ENCODE measurements around the gene CRADD. TPM values are rescaled to one million over a fixed set of nuclear protein-coding genes. Genes with fewer than 3 reads are reported as not detected.
A peak's percentile ranks its signal among the peaks of the same experiment; 100 is the strongest.
"Not testable (repeated sequence)": the region's sequence is repeated elsewhere in the genome, so short reads cannot be mapped to it uniquely, and the experiment has no call there.

Gene CRADD
- total and polyA plus RNA-seq, 2 experiments from 2014 or later: 18.6 to 21.5 TPM

DNA sequence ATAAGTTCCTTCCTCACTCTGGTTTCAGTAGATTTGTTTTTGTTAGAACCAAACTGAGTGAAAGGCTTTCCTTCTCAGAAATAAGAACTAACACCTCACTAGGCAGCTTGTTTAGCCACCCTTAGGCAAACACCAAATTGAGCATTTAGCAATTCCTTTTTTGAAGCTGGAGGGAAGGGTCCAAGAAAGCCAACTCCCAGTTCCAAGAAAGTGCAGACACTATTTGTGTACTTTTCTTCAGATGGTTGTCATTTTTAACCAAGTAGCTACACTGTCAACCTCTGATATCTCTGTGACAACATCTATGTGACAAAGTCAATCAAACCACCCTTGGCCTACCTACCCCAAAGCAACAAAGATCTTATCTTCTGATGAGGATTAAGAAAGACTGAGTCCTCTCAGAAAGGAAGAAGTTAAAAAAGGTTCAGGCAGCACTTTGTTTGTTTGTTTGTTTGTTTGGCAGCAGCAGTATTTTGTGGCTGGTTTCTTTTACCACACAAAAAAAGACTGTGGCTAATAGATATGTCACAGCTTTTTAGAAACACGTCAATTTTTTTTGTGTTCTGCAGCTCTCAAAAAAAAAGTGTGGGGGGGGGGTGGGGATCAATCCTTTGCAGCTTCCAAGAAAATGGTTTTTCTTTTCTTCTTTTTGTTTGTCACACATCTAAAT lies 203.8 kb downstream of the CRADD start:
- no peak for TF ChIP-seq EZH2 (IDR thresholded peaks at IDR 0.05; ENCODE audit: insufficient read depth, poor library complexity, severe bottlenecking)
- TF ChIP-seq EZH2phosphoT487 (IDR thresholded peaks at IDR 0.05; ENCODE audit: insufficient read depth, low read depth): no peak
- peaks cover 48% of the 10 kb centered on the region for H3F3A ChIP-seq (ENCODE audit: insufficient read depth)
- no peak overlapping the region for H3K4me3 ChIP-seq
- H3K36me3 ChIP-seq (ENCODE audit: low read depth): no peaks in the 10 kb centered on the region
- H3K79me2 ChIP-seq (ENCODE audit: insufficient read depth): no peaks in the 10 kb centered on the region
- H3K9ac ChIP-seq: no peak overlapping the region
- no peaks in the 10 kb centered on the region for H3K9me2 ChIP-seq (ENCODE audit: insufficient read depth)
- 55 to 76% methylated on average over 1 of the region's 1 CpG for WGBS, 2 experiments (ENCODE audit: low coverage in 1 of 2, low lambda C conversion rate in 2 of 2, missing lambda C conversion rate in 2 of 2)
- H3K27ac ChIP-seq: peak overlapping the region; percentile 27; the same call in 1 of the 2 replicates
- H3K4me1 ChIP-seq (ENCODE audit: insufficient read depth): peaks cover 59% of the 10 kb centered on the region
- H4K20me1 ChIP-seq (ENCODE audit: insufficient read depth): no peaks in the 10 kb centered on the region
- no peak overlapping the region for H3K4me2 ChIP-seq (ENCODE audit: unreplicated experiment)
- H2AFZ ChIP-seq: no peak overlapping the region
- in situ Hi-C loops (cut with MboI): no loop called here
- no peak for DNase-seq
- no peaks in the 10 kb centered on the region for H3K9me3 ChIP-seq (ENCODE audit: low read depth)
- H3K27me3 ChIP-seq (replicated peaks; ENCODE audit: insufficient read depth): no peaks in the 10 kb centered on the region

- H3K27me3 ChIP-seq (replicated peaks; ENCODE audit: insufficient read depth): no peaks in the 10 kb centered on the region
- H3K4me1 ChIP-seq (ENCODE audit: insufficient read depth): peaks cover 74% of the 10 kb centered on the region
- H3K9me2 ChIP-seq (ENCODE audit: insufficient read depth): no peaks in the 10 kb centered on the region
- no peak overlapping the region for H3K4me3 ChIP-seq
- no peak overlapping the region for H3K4me2 ChIP-seq (ENCODE audit: unreplicated experiment)
- no peaks in the 10 kb centered on the region for H3K79me2 ChIP-seq (ENCODE audit: insufficient read depth)
- H3K9ac ChIP-seq: no peak overlapping the region
- WGBS, 2 experiments (ENCODE audit: low coverage in 1 of 2, low lambda C conversion rate in 2 of 2, missing lambda C conversion rate in 2 of 2): 84% methylated on average over 3 of the region's 3 CpGs
- TF ChIP-seq EZH2phosphoT487 (IDR thresholded peaks at IDR 0.05; ENCODE audit: insufficient read depth, low read depth): no peak
- TF ChIP-seq EZH2 (IDR thresholded peaks at IDR 0.05; ENCODE audit: insufficient read depth, poor library complexity, severe bottlenecking): no peak
- in situ Hi-C loops (cut with MboI): no loop called here
- H4K20me1 ChIP-seq (ENCODE audit: insufficient read depth): no peaks in the 10 kb centered on the region
- DNase-seq: no peak
- H3K9me3 ChIP-seq (ENCODE audit: low read depth): no peaks in the 10 kb centered on the region
- H3F3A ChIP-seq (ENCODE audit: insufficient read depth): peaks cover 58% of the 10 kb centered on the region
- no peaks in the 10 kb centered on the region for H3K36me3 ChIP-seq (ENCODE audit: low read depth)
- H2AFZ ChIP-seq: no peak overlapping the region
- H3K27ac ChIP-seq: peak overlapping the region; percentile 77
Observed at GRCh38 chr12:93882763-93883162, 205.6 kb downstream of the CRADD start.

GRCh38 chr12:93883436-93884154 lies 206.4 kb downstream of the CRADD start:
- Histone ChIP-seq H3K4me2 (ENCODE audit: unreplicated experiment) (peak overlapping the region; percentile 37), H3K36me3 (ENCODE audit: low read depth) (no peaks in the 10 kb centered on the region), H3K4me1 (ENCODE audit: insufficient read depth) (peaks cover 74% of the 10 kb centered on the region), H3K4me3 (no peak overlapping the region), H3K9ac (0 out of 2 replicates have a peak overlapping the region, but pooled peaks have one; percentile 17), H3K27me3 (replicated peaks; ENCODE audit: insufficient read depth) (no peaks in the 10 kb centered on the region), H2AFZ (peak overlapping the region; percentile 46; the same call in 1 of the 2 replicates), H3K9me2 (ENCODE audit: insufficient read depth) (no peaks in the 10 kb centered on the region), H4K20me1 (ENCODE audit: insufficient read depth) (no peaks in the 10 kb centered on the region), H3K9me3 (ENCODE audit: low read depth) (no peaks in the 10 kb centered on the region), H3F3A (ENCODE audit: insufficient read depth) (peaks cover 58% of the 10 kb centered on the region), H3K27ac (peak overlapping the region; percentile 77), H3K79me2 (ENCODE audit: insufficient read depth) (no peaks in the 10 kb centered on the region)
- DNase-seq: peak; percentile 91
- TF ChIP-seq EZH2phosphoT487 (IDR thresholded peaks at IDR 0.05; ENCODE audit: insufficient read depth, low read depth) (no peak), EZH2 (IDR thresholded peaks at IDR 0.05; ENCODE audit: insufficient read depth, poor library complexity, severe bottlenecking) (no peak)
- in situ Hi-C loops (cut with MboI): no loop called here
- WGBS, 2 experiments (ENCODE audit: low coverage in 1 of 2, low lambda C conversion rate in 2 of 2, missing lambda C conversion rate in 2 of 2): 5 to 21% methylated on average over 2 of the region's 2 CpGs

DNA sequence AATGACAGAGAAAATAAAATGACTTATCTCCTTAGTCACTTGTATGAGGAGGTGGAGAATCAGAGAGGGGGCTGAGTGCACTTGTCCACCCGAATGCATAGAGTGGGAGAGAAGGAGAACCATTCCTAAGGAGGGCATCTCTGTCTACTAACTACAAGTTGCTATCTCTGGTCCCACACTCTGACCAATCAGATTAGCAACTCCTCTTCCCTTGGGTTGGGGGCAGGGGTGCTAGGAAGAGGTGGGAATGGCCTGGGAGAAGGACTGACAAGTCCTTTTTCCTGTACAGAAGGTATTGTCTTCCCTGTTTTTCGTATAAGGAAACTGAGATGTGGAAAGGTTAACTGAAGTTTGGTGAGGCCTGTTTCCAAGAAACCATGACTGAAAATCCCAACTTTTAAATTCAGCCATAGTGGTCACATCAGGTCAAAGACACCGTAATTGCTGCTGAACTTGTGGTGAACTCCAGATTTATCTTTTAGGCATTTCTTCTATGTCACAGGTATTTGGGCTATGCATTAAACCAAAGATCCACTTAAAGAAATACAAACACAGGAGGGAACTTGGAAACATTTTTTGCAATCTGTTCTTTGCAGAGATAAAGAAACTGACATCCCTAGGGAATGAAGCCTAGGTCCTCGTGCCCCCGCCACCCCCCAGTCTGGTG lies 207.8 kb downstream of the CRADD start:
- H3F3A ChIP-seq (ENCODE audit: insufficient read depth): peaks cover 58% of the 10 kb centered on the region
- no peak overlapping the region for H3K4me3 ChIP-seq
- H3K27me3 ChIP-seq (replicated peaks; ENCODE audit: insufficient read depth): no peaks in the 10 kb centered on the region
- no peaks in the 10 kb centered on the region for H4K20me1 ChIP-seq (ENCODE audit: insufficient read depth)
- peak; percentile 23 for DNase-seq
- no peak overlapping the region for H2AFZ ChIP-seq
- H3K4me1 ChIP-seq (ENCODE audit: insufficient read depth): peaks cover 64% of the 10 kb centered on the region
- no peaks in the 10 kb centered on the region for H3K79me2 ChIP-seq (ENCODE audit: insufficient read depth)
- in situ Hi-C loops (cut with MboI): no loop called here
- TF ChIP-seq EZH2phosphoT487 (IDR thresholded peaks at IDR 0.05; ENCODE audit: insufficient read depth, low read depth) (no peak), EZH2 (IDR thresholded peaks at IDR 0.05; ENCODE audit: insufficient read depth, poor library complexity, severe bottlenecking) (no peak)
- no peaks in the 10 kb centered on the region for H3K36me3 ChIP-seq (ENCODE audit: low read depth)
- H3K9ac ChIP-seq: no peak overlapping the region
- H3K9me3 ChIP-seq (ENCODE audit: low read depth): no peaks in the 10 kb centered on the region
- H3K27ac ChIP-seq: peak overlapping the region; percentile 77; the same call in 1 of the 2 replicates
- 78 to 82% methylated on average over 5 of the region's 5 CpGs for WGBS, 2 experiments (ENCODE audit: low coverage in 1 of 2, low lambda C conversion rate in 2 of 2, missing lambda C conversion rate in 2 of 2)
- no peak overlapping the region for H3K4me2 ChIP-seq (ENCODE audit: unreplicated experiment)
- H3K9me2 ChIP-seq (ENCODE audit: insufficient read depth): no peaks in the 10 kb centered on the region

- H3K27me3 ChIP-seq (replicated peaks; ENCODE audit: insufficient read depth); H3K9me3 ChIP-seq (ENCODE audit: low read depth); H3K9me2 ChIP-seq (ENCODE audit: insufficient read depth); DNase-seq; in situ Hi-C loops (cut with MboI); H3K79me2 ChIP-seq (ENCODE audit: insufficient read depth); H4K20me1 ChIP-seq (ENCODE audit: insufficient read depth); H3K36me3 ChIP-seq (ENCODE audit: low read depth): not testable (repeated sequence)
- Histone ChIP-seq H3F3A (ENCODE audit: insufficient read depth) (peaks cover 47% of the 10 kb centered on the region), H3K4me1 (ENCODE audit: insufficient read depth) (peaks cover 53% of the 10 kb centered on the region), H3K9ac (peak overlapping the region; percentile 40; the same call in 1 of the 2 replicates), H3K4me3 (peak overlapping the region; percentile 34; the same call in 1 of the 2 replicates), H2AFZ (peak overlapping the region; percentile 36), H3K4me2 (ENCODE audit: unreplicated experiment) (peak overlapping the region; percentile 66), H3K27ac (peak overlapping the region; percentile 59)
- WGBS, 2 experiments (ENCODE audit: low coverage in 1 of 2, low lambda C conversion rate in 2 of 2, missing lambda C conversion rate in 2 of 2): 76 to 81% methylated on average over 7 of the region's 7 CpGs
Observed at GRCh38 chr12:93885973-93886532, 208.9 kb downstream of the CRADD start.

Data from GM23248 (cell line).